T47D (cell line): ENCODE measurements around the gene RTTN.

Source experiments
- DNase-seq, 2 experiments: peaks; one replicate each; pipeline versions ENCODE4 v3.0.0 to v3.0.0-alpha.2; 2011 to 2012; ENCODE audit warnings: low read depth in 1 of 2, low spot score in 1 of 2
- JUND ChIP-seq: IDR thresholded peaks from 2 replicates; pipeline ENCODE4 v1.6.1; 2012; ENCODE audit warnings: low read depth
- in situ Hi-C: cut with HindIII; loops from 2 replicates; pipeline ENCODE4 v1.10.0; 2016; ENCODE audit warnings: low sequenced_read_pairs, low pct_unique_long_range_greater_than_20kb

RTTN gene

GRCh38 chr18:70232261-70232660, 26.8 kb upstream of the RTTN start:
- no peak for TF ChIP-seq JUND
- DNase-seq: no peak
- in situ Hi-C loops: no loop called here

GRCh38 chr18:70229639-70230038, 24.2 kb upstream of the RTTN start:
- in situ Hi-C loops: no loop called here
- no peak for DNase-seq
- no peak for TF ChIP-seq JUND

GRCh38 chr18:70228536-70228935, 23.0 kb upstream of the RTTN start:
- in situ Hi-C loops: no loop called here
- no peak for TF ChIP-seq JUND
- no peak for DNase-seq

GRCh38 chr18:70227438-70227837, 22.0 kb upstream of the RTTN start:
- TF ChIP-seq JUND: no peak
- in situ Hi-C loops: no loop called here
- DNase-seq: no peak

- no peak for TF ChIP-seq JUND
- in situ Hi-C loops: no loop called here
Observed at GRCh38 chr18:70221915-70222278, 16.4 kb upstream of the RTTN start.

GRCh38 chr18:70221156-70221914, 15.8 kb upstream of the RTTN start:
- TF ChIP-seq JUND: no peak
- in situ Hi-C loops: no loop called here
- no peak for DNase-seq

More at GRCh38 chr18:70221915-70222278, 16.4 kb upstream of the RTTN start:
- no peak for DNase-seq

- in situ Hi-C loops: no loop called here
- TF ChIP-seq JUND: no peak
- DNase-seq: no peak
Observed at GRCh38 chr18:70220628-70221027, 15.1 kb upstream of the RTTN start.

- no peak for DNase-seq
- no peak for TF ChIP-seq JUND
- in situ Hi-C loops: no loop called here
Observed at GRCh38 chr18:70219688-70220087, 14.2 kb upstream of the RTTN start.

- in situ Hi-C loops: no loop called here
- no peak for DNase-seq
- TF ChIP-seq JUND: no peak
Observed at GRCh38 chr18:70216788-70217187, 11.3 kb upstream of the RTTN start.

- TF ChIP-seq JUND: no peak
- no peak for DNase-seq
- in situ Hi-C loops: no loop called here
Observed at GRCh38 chr18:70207181-70207580, 1.7 kb upstream of the RTTN start.

GRCh38 chr18:70200286-70200685, 5.2 kb downstream of the RTTN start:
- TF ChIP-seq JUND: no peak
- in situ Hi-C loops: no loop called here
- no peak for DNase-seq

- DNase-seq: no peak
- in situ Hi-C loops: no loop called here
Observed at GRCh38 chr18:70197844-70198243, 7.6 kb downstream of the RTTN start.

GRCh38 chr18:70197026-70197425, 8.5 kb downstream of the RTTN start:
- in situ Hi-C loops: no loop called here
- no peak for TF ChIP-seq JUND

More at GRCh38 chr18:70197844-70198243, 7.6 kb downstream of the RTTN start:
- TF ChIP-seq JUND: no peak

More at GRCh38 chr18:70197026-70197425, 8.5 kb downstream of the RTTN start:
- DNase-seq: no peak
